Neural cell (in vitro differentiated cells): ENCODE measurements around the gene WDR5. TPM values are rescaled to one million over a fixed set of nuclear protein-coding genes. Genes with fewer than 3 reads are reported as not detected.
A peak's percentile ranks its signal among the peaks of the same experiment; 100 is the strongest.

Experiments
- H2AFZ ChIP-seq: fragments of 200-600, 300-800 bp; sonication (generic), shearing (Covaris generic); 2 replicates; pipeline ENCODE4 v1.6.0; 2014; ENCODE audit warnings: low read depth, mild to moderate bottlenecking, antibody characterized with exemption, low read length, moderate library complexity
- H3F3A ChIP-seq: fragments of 200-600 bp; shearing (Covaris generic); 2 replicates; pipeline ENCODE4 v1.6.1; 2016; ENCODE audit warnings: mild to moderate bottlenecking, moderate library complexity, mixed read lengths, antibody characterized with exemption, low read length; ENCODE audit not compliant: insufficient read depth, poor library complexity, severe bottlenecking
- H3K27ac ChIP-seq: fragments of 200-600, 300-800 bp; sonication (generic), shearing (Covaris generic); 2 replicates; pipeline ENCODE4 v1.5.1; 2014; ENCODE audit warnings: mild to moderate bottlenecking, low read length, moderate library complexity
- H3K27me3 ChIP-seq: fragments of 300-800, 200-600 bp; sonication (generic), shearing (Covaris generic); 2 replicates; pipeline ENCODE4 v1.6.0; 2014; ENCODE audit warnings: mild to moderate bottlenecking, low read depth, low read length, moderate library complexity; ENCODE audit not compliant: insufficient read depth
- H3K36me3 ChIP-seq: fragments of 300-800, 200-600 bp; sonication (generic), shearing (Covaris generic); 2 replicates; pipeline ENCODE4 v1.5.1; 2014; ENCODE audit warnings: mild to moderate bottlenecking, antibody characterized with exemption, low read length, moderate library complexity; ENCODE audit not compliant: insufficient read depth
- H3K4me2 ChIP-seq: fragments of 300-800, 200-600 bp; sonication (generic), shearing (Covaris generic); 2 replicates; pipeline ENCODE4 v1.6.0; 2014; ENCODE audit warnings: mild to moderate bottlenecking, low read length
- H3K4me3 ChIP-seq: fragments of 300-800, 200-600 bp; sonication (generic), shearing (Covaris generic); 2 replicates; pipeline ENCODE4 v1.5.1; 2014; ENCODE audit warnings: mild to moderate bottlenecking, low read length, moderate library complexity
- H3K79me2 ChIP-seq: fragments of 200-600 bp; shearing (Covaris generic); replicated peaks from 2 replicates; pipeline ENCODE4 v1.6.0; 2014; ENCODE audit warnings: mild to moderate bottlenecking, low read length, moderate library complexity; ENCODE audit not compliant: insufficient read depth
- H3K9ac ChIP-seq: fragments of 300-800, 200-600 bp; sonication (generic), shearing (Covaris generic); 2 replicates; pipeline ENCODE4 v1.6.1; 2016; ENCODE audit warnings: mild to moderate bottlenecking, low read length, mixed read lengths
- H3K9me2 ChIP-seq: fragments of 200-600 bp; shearing (Covaris generic); 2 replicates; pipeline ENCODE4 v1.6.1; 2016; ENCODE audit warnings: mild to moderate bottlenecking, low read length, mixed read lengths; ENCODE audit not compliant: insufficient read depth
- H3K9me3 ChIP-seq: fragments of 200-600, 300-800 bp; sonication (generic), shearing (Covaris generic); 2 replicates; pipeline ENCODE4 v1.6.1; 2016; ENCODE audit warnings: mild to moderate bottlenecking, mixed run types, low read length, moderate library complexity, mixed read lengths
- H4K20me1 ChIP-seq: fragments of 200-600 bp; shearing (Covaris generic); 2 replicates; pipeline ENCODE4 v1.6.1; 2016; ENCODE audit warnings: mild to moderate bottlenecking, mixed run types; ENCODE audit not compliant: insufficient read depth
- EP300 ChIP-seq: fragments of 450-650 bp; conservative IDR thresholded peaks from 2 replicates; pipeline ENCODE4 v1.6.1; 2014; ENCODE audit warnings: antibody characterized with exemption, mild to moderate bottlenecking, moderate library complexity; ENCODE audit not compliant: poor library complexity, severe bottlenecking
- EZH2 ChIP-seq: fragments of 200-600, 300-800 bp; shearing (Covaris generic), sonication (generic); IDR thresholded peaks from 2 replicates; pipeline ENCODE4 v1.6.1; 2014; ENCODE audit warnings: antibody characterized with exemption, low read length, borderline replicate concordance, mild to moderate bottlenecking; ENCODE audit not compliant: insufficient read depth, poor library complexity, severe bottlenecking
- MXI1 ChIP-seq: fragments of 450-650 bp; conservative IDR thresholded peaks from 2 replicates; pipeline ENCODE4 v1.6.1; 2014; ENCODE audit warnings: antibody characterized with exemption, mild to moderate bottlenecking; ENCODE audit not compliant: poor library complexity, severe bottlenecking
- POLR2AphosphoS5 ChIP-seq: IDR thresholded peaks from 2 replicates; pipeline ENCODE4 v1.6.1; 2012
- RAD21 ChIP-seq: fragments of 450-650 bp; conservative IDR thresholded peaks from 2 replicates; pipeline ENCODE4 v1.6.1; 2014; ENCODE audit warnings: antibody characterized with exemption, mild to moderate bottlenecking, moderate library complexity
- SMC3 ChIP-seq: fragments of 450-650 bp; conservative IDR thresholded peaks from 2 replicates; pipeline ENCODE4 v1.6.1; 2014; ENCODE audit warnings: antibody characterized with exemption, mild to moderate bottlenecking, moderate library complexity; ENCODE audit not compliant: poor library complexity
- TAF1 ChIP-seq: IDR thresholded peaks from 2 replicates; pipeline ENCODE4 v1.6.1; 2012; ENCODE audit warnings: low read depth
- polyA plus RNA-seq: library from polyadenylated mRNA; depleted of rRNA; stranded (reverse); fragments of >200 nt; gene quantifications from 2 replicates; pipeline ENCODE4 v1.2.3, GENCODE V29; 2014
- TF ChIP-seq, protein P1 (sequence below): IDR thresholded peaks from 2 replicates; pipeline ENCODE4 v1.6.1; 2012; ENCODE audit warnings: borderline replicate concordance
- TF ChIP-seq, protein P2 (sequence below): fragments of 450-650 bp; IDR thresholded peaks from 2 replicates; pipeline ENCODE4 v1.5.1; 2014; ENCODE audit warnings: antibody characterized with exemption, mild to moderate bottlenecking, moderate library complexity; ENCODE audit not compliant: poor library complexity, severe bottlenecking

WDR5 gene
- polyA plus RNA-seq, 1 donor from 2014 or later, result 40.2 TPM

DNA sequence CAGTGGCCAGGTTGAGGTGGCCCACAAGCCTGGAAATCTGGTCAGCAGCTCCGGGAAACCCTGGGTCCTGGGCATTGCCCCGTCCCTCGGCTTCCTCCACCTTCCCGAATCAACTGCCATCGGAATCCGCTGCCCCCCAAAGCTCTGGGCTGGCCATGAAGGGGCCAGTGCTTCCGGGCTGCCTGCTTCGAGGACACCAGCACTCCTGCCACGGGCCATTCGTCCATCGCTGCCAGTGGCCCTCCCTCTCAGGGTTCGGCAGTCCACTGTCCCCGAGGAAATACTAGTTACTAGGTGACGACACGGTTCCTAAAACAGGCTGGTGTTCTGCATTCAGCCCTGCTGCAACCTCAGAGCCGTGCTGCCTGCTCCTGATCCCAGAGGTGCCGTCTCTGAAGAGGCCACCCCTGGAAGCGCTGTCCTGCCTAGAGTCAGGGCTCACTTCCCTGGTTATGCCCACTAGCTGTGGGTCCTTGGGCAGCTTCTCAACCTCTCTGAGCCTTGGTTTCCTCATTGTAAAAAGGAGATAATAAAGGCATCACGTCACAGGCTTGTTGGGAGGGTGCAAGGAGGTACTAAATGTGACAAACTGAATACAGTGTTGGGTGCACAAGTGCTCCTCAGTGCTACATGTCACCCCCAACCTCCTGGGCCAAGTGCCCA is 3.5 kb upstream of the WDR5 start:
- Histone ChIP-seq H3K4me2 (no peak overlapping the region), H3K79me2 (peaks cover 11% of the 10 kb centered on the region), H3K27me3 (no peaks in the 10 kb centered on the region), H3K9me2 (no peaks in the 10 kb centered on the region), H3K9ac (no peak overlapping the region), H3K27ac (no peak overlapping the region), H2AFZ (no peak overlapping the region), H4K20me1 (no peaks in the 10 kb centered on the region), H3K9me3 (no peaks in the 10 kb centered on the region), H3F3A (no peaks in the 10 kb centered on the region), H3K36me3 (no peaks in the 10 kb centered on the region), H3K4me3 (no peak overlapping the region)
- TF ChIP-seq EP300, result no peak
- TF ChIP-seq, protein P1, sequence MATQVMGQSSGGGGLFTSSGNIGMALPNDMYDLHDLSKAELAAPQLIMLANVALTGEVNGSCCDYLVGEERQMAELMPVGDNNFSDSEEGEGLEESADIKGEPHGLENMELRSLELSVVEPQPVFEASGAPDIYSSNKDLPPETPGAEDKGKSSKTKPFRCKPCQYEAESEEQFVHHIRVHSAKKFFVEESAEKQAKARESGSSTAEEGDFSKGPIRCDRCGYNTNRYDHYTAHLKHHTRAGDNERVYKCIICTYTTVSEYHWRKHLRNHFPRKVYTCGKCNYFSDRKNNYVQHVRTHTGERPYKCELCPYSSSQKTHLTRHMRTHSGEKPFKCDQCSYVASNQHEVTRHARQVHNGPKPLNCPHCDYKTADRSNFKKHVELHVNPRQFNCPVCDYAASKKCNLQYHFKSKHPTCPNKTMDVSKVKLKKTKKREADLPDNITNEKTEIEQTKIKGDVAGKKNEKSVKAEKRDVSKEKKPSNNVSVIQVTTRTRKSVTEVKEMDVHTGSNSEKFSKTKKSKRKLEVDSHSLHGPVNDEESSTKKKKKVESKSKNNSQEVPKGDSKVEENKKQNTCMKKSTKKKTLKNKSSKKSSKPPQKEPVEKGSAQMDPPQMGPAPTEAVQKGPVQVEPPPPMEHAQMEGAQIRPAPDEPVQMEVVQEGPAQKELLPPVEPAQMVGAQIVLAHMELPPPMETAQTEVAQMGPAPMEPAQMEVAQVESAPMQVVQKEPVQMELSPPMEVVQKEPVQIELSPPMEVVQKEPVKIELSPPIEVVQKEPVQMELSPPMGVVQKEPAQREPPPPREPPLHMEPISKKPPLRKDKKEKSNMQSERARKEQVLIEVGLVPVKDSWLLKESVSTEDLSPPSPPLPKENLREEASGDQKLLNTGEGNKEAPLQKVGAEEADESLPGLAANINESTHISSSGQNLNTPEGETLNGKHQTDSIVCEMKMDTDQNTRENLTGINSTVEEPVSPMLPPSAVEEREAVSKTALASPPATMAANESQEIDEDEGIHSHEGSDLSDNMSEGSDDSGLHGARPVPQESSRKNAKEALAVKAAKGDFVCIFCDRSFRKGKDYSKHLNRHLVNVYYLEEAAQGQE, result no peak
- TF ChIP-seq, protein P2, sequence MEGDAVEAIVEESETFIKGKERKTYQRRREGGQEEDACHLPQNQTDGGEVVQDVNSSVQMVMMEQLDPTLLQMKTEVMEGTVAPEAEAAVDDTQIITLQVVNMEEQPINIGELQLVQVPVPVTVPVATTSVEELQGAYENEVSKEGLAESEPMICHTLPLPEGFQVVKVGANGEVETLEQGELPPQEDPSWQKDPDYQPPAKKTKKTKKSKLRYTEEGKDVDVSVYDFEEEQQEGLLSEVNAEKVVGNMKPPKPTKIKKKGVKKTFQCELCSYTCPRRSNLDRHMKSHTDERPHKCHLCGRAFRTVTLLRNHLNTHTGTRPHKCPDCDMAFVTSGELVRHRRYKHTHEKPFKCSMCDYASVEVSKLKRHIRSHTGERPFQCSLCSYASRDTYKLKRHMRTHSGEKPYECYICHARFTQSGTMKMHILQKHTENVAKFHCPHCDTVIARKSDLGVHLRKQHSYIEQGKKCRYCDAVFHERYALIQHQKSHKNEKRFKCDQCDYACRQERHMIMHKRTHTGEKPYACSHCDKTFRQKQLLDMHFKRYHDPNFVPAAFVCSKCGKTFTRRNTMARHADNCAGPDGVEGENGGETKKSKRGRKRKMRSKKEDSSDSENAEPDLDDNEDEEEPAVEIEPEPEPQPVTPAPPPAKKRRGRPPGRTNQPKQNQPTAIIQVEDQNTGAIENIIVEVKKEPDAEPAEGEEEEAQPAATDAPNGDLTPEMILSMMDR, result no peak

DNA sequence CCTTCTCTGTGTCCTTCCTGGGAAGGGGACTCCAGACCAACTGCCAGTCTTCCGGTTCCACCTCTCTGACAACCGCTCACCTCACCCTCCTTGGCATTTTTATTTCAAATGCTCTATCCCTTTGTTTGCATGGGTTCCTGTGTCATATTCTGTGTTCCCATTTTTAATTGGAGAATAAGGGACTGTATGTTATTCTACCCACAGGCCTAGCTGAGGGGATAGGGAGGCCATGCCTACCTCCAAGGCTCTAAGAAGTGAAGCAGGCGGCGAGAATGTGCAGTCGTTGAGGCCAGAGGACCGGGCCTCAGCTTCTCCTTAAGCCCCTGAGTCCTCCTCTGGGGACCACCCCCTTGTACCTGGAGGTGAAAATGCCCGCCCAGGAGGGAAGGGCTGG is 936 bp upstream of the WDR5 start:
- Histone ChIP-seq H3K27ac (peak overlapping the region; percentile 93), H3F3A (no peaks in the 10 kb centered on the region), H3K9me3 (no peaks in the 10 kb centered on the region), H3K27me3 (no peaks in the 10 kb centered on the region), H2AFZ (peak overlapping the region; percentile 92), H4K20me1 (no peaks in the 10 kb centered on the region), H3K36me3 (no peaks in the 10 kb centered on the region), H3K9me2 (no peaks in the 10 kb centered on the region), H3K9ac (peak overlapping the region; percentile 91), H3K79me2 (peaks cover 36% of the 10 kb centered on the region), H3K4me3 (peak overlapping the region; percentile 95), H3K4me2 (peak overlapping the region; percentile 62)
- TF ChIP-seq RAD21 (no peak), POLR2AphosphoS5 (no peak), MXI1 (no peak), TAF1 (no peak), EZH2 (no peak), EP300 (no peak), SMC3 (no peak)
- TF ChIP-seq, protein P1, result no peak
- TF ChIP-seq, protein P2, result no peak
